NK-92 (cell line): Measurements from ENCODE around the gene KRTAP10-5.

ENCODE experiments used
- DNase-seq: peaks from one replicate; lab custom pipeline; 2025; ENCODE audit not compliant: unreplicated experiment; lab: John Stamatoyannopoulos, UW

KRTAP10-5 gene

GRCh38 chr21:44530903-44531605, 49.4 kb downstream of the KRTAP10-5 start:
- DNase-seq: no peak

GRCh38 chr21:44530221-44530902, 50.0 kb downstream of the KRTAP10-5 start:
- no peak for DNase-seq

- DNase-seq: no peak
Observed at GRCh38 chr21:44529503-44530125, 50.8 kb downstream of the KRTAP10-5 start.
